ENCODE results near the gene CENPX.
"Not testable (repeated sequence)": the region's sequence is repeated elsewhere in the genome, so short reads cannot be mapped to it uniquely, and the experiment has no call there.

The CENPX gene

DNA sequence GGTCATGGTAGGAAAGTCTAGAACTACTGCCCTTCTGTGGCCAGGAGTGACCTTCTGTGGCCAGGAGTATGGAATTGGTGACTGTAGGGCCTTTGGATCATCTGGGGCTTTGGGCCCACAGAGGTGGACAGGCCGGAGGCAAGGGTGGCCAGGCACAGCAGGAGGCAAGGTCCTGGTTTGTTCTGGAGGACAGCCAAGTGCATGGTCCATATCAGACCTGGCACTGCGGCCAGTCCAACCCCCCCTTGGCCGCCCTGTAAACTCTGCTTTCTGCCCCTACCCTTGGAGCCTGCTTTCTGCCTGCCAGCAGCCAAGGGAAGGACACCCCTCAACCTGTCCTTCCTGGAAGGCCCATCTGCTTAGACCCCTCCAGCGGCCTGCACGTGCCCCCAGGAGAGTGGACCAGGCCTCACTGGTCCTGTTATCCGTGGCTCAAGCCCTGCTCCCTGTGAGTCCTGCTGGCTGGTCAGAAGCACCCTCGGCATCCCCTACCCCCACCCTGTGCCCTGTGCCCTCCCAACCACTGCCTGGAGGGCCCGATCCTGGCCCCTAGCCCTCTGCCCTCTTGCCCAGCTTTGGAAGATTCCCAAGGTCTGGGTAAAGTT is 17.1 kb upstream of the CENPX start:
- DNase-seq (ENCODE audit: low read depth), result no peak
- TF ChIP-seq CTCF (conservative IDR thresholded peaks at IDR 0.05; ENCODE audit: control insufficient read depth, insufficient read depth, low read depth, low read length), result no peak
- no peak overlapping the region for H3K4me3 ChIP-seq (ENCODE audit: control insufficient read depth, low read depth, low read length)

GRCh38 chr17:82038796-82039409 is 16.2 kb upstream of the CENPX start:
- DNase-seq (ENCODE audit: low read depth), result peak; percentile 41
- not testable (repeated sequence) for H3K4me3 ChIP-seq (ENCODE audit: control insufficient read depth, low read depth, low read length)

DNA sequence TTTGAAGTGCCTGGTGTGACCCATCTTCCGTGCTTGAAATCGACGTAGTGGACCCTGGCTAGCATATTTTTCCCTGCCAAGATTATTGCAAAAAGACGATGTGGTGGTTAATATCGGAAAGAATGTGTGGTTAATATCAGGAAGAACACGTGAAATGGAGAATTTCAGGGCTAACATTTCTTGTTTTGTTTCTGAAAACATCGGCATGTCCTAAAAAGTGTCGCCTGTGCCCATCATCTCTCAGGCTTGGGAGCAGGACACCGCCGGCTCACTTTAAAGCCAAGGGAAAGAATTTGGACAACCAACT is 15.2 kb upstream of the CENPX start:
- TF ChIP-seq CTCF (conservative IDR thresholded peaks at IDR 0.05; ENCODE audit: control insufficient read depth, insufficient read depth, low read depth, low read length), result no peak
- H3K4me3 ChIP-seq (ENCODE audit: control insufficient read depth, low read depth, low read length), result peak overlapping the region; percentile 15
- DNase-seq (ENCODE audit: low read depth), result no peak

- peak; percentile 90 for DNase-seq (ENCODE audit: low read depth)
- H3K4me3 ChIP-seq (ENCODE audit: control insufficient read depth, low read depth, low read length), result peak within 1 kb of the TSS; percentile 70
- TF ChIP-seq CTCF (conservative IDR thresholded peaks at IDR 0.05; ENCODE audit: control insufficient read depth, insufficient read depth, low read depth, low read length), result no peak
Observed at GRCh38 chr17:82037092-82037888, 14.6 kb upstream of the CENPX start, which contains the start of gene DCXR. Gene DCXR (minus strand): TSS chr17:82037697. CDS start chr17:82037682, 15 bp downstream.

DNA sequence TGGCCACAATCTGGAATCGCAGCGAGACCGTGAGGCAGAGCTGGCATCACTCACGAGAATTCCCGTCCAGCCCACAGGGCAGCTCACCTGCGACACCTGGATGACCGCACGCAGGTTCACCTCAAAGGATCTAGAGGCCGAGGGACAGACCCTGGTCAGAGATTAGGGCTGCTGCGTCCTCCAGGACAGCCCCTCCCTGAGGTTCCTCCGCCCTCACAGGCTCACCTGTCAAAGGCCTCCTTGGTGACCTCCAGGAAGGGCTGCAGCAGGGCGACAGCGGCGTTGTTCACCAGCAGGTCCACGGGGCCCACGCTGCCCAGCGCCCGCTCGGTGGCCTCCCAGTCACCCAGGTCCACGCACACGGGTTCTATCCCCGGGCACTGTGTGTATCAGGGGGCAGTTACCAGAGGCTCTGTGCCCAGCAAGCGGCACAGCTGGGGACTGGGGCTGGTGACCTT is 14.0 kb upstream of the CENPX start:
- DNase-seq (ENCODE audit: low read depth), result no peak
- no peak for TF ChIP-seq CTCF (conservative IDR thresholded peaks at IDR 0.05; ENCODE audit: control insufficient read depth, insufficient read depth, low read depth, low read length)
- peak overlapping the region; percentile 70 for H3K4me3 ChIP-seq (ENCODE audit: control insufficient read depth, low read depth, low read length)

DNA sequence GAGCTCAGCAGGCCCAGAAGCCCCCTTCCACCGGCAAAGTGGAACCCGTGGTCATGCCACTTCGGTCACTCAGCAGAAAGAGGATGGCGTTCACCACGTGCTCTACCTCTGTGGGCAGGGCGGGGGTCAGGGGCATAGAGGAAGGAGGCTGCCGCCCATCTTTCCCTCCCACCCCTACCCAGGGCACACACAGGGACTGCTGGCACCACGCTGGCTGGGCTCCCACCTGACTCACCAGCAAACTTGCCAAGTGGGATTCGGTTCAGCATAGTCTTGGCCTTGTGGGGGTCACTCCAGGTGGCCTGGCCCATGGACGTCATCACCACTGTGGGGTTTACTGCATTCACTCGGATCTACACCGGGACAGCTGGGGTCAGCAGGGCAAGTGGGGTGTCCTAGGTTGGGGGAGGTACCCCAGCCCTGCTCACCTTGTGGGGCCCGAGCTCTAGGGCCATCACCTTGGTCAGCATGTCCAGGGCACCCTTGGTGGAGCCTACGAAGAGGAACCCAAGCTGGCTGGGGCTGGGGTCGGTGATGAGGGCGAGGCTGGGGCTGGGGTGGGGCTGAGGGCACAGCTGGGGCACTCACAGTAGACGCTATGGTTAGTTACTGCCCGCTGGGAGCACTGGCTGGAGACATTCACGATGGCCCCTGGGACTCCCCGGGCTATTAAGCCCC is 13.4 kb upstream of the CENPX start:
- H3K4me3 ChIP-seq (ENCODE audit: control insufficient read depth, low read depth, low read length), result no peak overlapping the region
- no peak for DNase-seq (ENCODE audit: low read depth)
- TF ChIP-seq CTCF (conservative IDR thresholded peaks at IDR 0.05; ENCODE audit: control insufficient read depth, insufficient read depth, low read depth, low read length), result no peak

GRCh38 chr17:82035488-82035887 is 12.8 kb upstream of the CENPX start:
- no peak for TF ChIP-seq CTCF (conservative IDR thresholded peaks at IDR 0.05; ENCODE audit: control insufficient read depth, insufficient read depth, low read depth, low read length)
- no peak overlapping the region for H3K4me3 ChIP-seq (ENCODE audit: control insufficient read depth, low read depth, low read length)

More at GRCh38 chr17:82035488-82035887, 12.8 kb upstream of the CENPX start:
- no peak for DNase-seq (ENCODE audit: low read depth)
